Choroid plexus epithelial cell (primary cell): ENCODE results near the gene ADAMTS17.

Experiments
- DNase-seq: peaks from one replicate; pipeline ENCODE4 v3.0.0-alpha.2; 2010; ENCODE audit warnings: low read depth
- H3K4me3 ChIP-seq: 2 replicates; pipeline ENCODE4 v1.5.1; 2011; ENCODE audit warnings: low read depth, mild to moderate bottlenecking, control low read depth, low read length, moderate library complexity
- CTCF ChIP-seq: conservative IDR thresholded peaks from 2 replicates; pipeline ENCODE4 v1.5.1; 2011; ENCODE audit warnings: low read depth, mild to moderate bottlenecking, control low read depth, inconsistent platforms, low read length, moderate library complexity

The ADAMTS17 gene

GRCh38 chr15:100255644-100256043 lies 86.1 kb downstream of the ADAMTS17 start:
- H3K4me3 ChIP-seq = no peak overlapping the region
- DNase-seq = no peak
- TF ChIP-seq CTCF = no peak

- no peak overlapping the region for H3K4me3 ChIP-seq
- no peak for TF ChIP-seq CTCF
- no peak for DNase-seq
These were observed 87.1 kb downstream of the ADAMTS17 start for GRCh38 chr15:100254691-100255090.

- TF ChIP-seq CTCF = no peak
- no peak for DNase-seq
These were observed 87.5 kb downstream of the ADAMTS17 start for GRCh38 chr15:100254285-100254684.

GRCh38 chr15:100253640-100254039 lies 88.1 kb downstream of the ADAMTS17 start:
- no peak for TF ChIP-seq CTCF
- no peak for DNase-seq
- no peak overlapping the region for H3K4me3 ChIP-seq

More at GRCh38 chr15:100254285-100254684, 87.5 kb downstream of the ADAMTS17 start:
- no peak overlapping the region for H3K4me3 ChIP-seq

- DNase-seq = no peak
- TF ChIP-seq CTCF = no peak
These were observed 88.9 kb downstream of the ADAMTS17 start for GRCh38 chr15:100252779-100253417.

GRCh38 chr15:100252359-100252758 lies 89.4 kb downstream of the ADAMTS17 start:
- no peak overlapping the region for H3K4me3 ChIP-seq
- no peak for DNase-seq
- no peak for TF ChIP-seq CTCF

More at GRCh38 chr15:100252779-100253417, 88.9 kb downstream of the ADAMTS17 start:
- no peak overlapping the region for H3K4me3 ChIP-seq

GRCh38 chr15:100250176-100250800 lies 91.5 kb downstream of the ADAMTS17 start:
- no peak for DNase-seq
- no peak overlapping the region for H3K4me3 ChIP-seq
- no peak for TF ChIP-seq CTCF
